Measurements from ENCODE around the gene HOXA1. TPM values are rescaled to one million over a fixed set of nuclear protein-coding genes. Genes with fewer than 3 reads are reported as not detected.

HOXA1 gene
- total and polyA plus RNA-seq, 5 donors from 2014 or later = 0.49 to 1.4 (median 0.85) TPM

GRCh38 chr7:27097686-27098577, 2.1 kb upstream of the HOXA1 start:
- peak overlapping the region; percentile 76 for H3K4me3 ChIP-seq (ENCODE audit: low read depth, low read length)
- peaks cover 16 to 58% (median 24%) of the 10 kb centered on the region in 4 donors for H3K4me1 Mint-ChIP-seq
- H3K9me3 Mint-ChIP-seq = peaks cover 0 to 2% (median 0%) of the 10 kb centered on the region in 7 donors
- DNase-seq (no peak), ATAC-seq (ENCODE audit: low read depth in 2 of 2) (no peak)
- no peaks in the 10 kb centered on the region for H3K36me3 ChIP-seq (ENCODE audit: control insufficient read depth, insufficient read depth, low read length)
- peaks cover 71% of the 10 kb centered on the region for H3K27me3 Mint-ChIP-seq
- H3K36me3 Mint-ChIP-seq = peaks cover 22% of the 10 kb centered on the region
- H3K27ac ChIP-seq (ENCODE audit: insufficient read depth, low read length, poor library complexity, severe bottlenecking) = no peak overlapping the region
- H3K27me3 ChIP-seq (ENCODE audit: control insufficient read depth, insufficient read depth, low read length) = peaks cover 14% of the 10 kb centered on the region
- peaks cover 34% of the 10 kb centered on the region for H3K4me1 ChIP-seq (ENCODE audit: control insufficient read depth, insufficient read depth, low read length, poor library complexity, severe bottlenecking)
- no peak overlapping the region for H3K27ac Mint-ChIP-seq
- peak overlapping the region; percentile 94 to 98 (median 94) for H3K4me3 Mint-ChIP-seq
- H3K9me3 ChIP-seq (ENCODE audit: control insufficient read depth in 2 of 2, low read length in 2 of 2) = no peaks in the 10 kb centered on the region

GRCh38 chr7:27096768-27097514, 1.1 kb upstream of the HOXA1 start:
- Histone ChIP-seq H3K27ac (ENCODE audit: insufficient read depth, low read length, poor library complexity, severe bottlenecking) (peak overlapping the region; percentile 65), H3K4me3 (ENCODE audit: low read depth, low read length) (peak overlapping the region; percentile 76), H3K27me3 (ENCODE audit: control insufficient read depth, insufficient read depth, low read length) (peaks cover 19% of the 10 kb centered on the region), H3K36me3 (ENCODE audit: control insufficient read depth, insufficient read depth, low read length) (no peaks in the 10 kb centered on the region), H3K9me3 (ENCODE audit: control insufficient read depth in 2 of 2, low read length in 2 of 2) (no peaks in the 10 kb centered on the region), H3K4me1 (ENCODE audit: control insufficient read depth, insufficient read depth, low read length, poor library complexity, severe bottlenecking) (peaks cover 25% of the 10 kb centered on the region)
- ATAC-seq (ENCODE audit: low read depth in 2 of 2) (no peak), DNase-seq (peak in 1 of 3 donors; percentile 12)
- Mint-ChIP-seq H3K9me3 (peaks cover 0 to 2% (median 0%) of the 10 kb centered on the region in 7 donors), H3K27me3 (peaks cover 72% of the 10 kb centered on the region), H3K4me3 (peak overlapping the region; percentile 94 to 98 (median 94)), H3K36me3 (peaks cover 26% of the 10 kb centered on the region), H3K4me1 (peaks cover 13 to 53% (median 19%) of the 10 kb centered on the region in 4 donors), H3K27ac (peak overlapping the region; percentile 23 to 88 (median 61))

GRCh38 chr7:27095050-27095896, 527 bp downstream of the HOXA1 start:
- peak; percentile 11 to 17 for ATAC-seq (ENCODE audit: low read depth in 2 of 2)
- H3K9me3 ChIP-seq (ENCODE audit: control insufficient read depth in 2 of 2, low read length in 2 of 2) = no peaks in the 10 kb centered on the region
- no peaks in the 10 kb centered on the region for H3K36me3 ChIP-seq (ENCODE audit: control insufficient read depth, insufficient read depth, low read length)
- H3K27ac Mint-ChIP-seq = peak overlapping the region; percentile 45 to 88 (median 48)
- H3K27me3 ChIP-seq (ENCODE audit: control insufficient read depth, insufficient read depth, low read length) = peaks cover 26% of the 10 kb centered on the region
- peaks cover 23% of the 10 kb centered on the region for H3K4me1 ChIP-seq (ENCODE audit: control insufficient read depth, insufficient read depth, low read length, poor library complexity, severe bottlenecking)
- DNase-seq = peak in 2 of 3 donors; percentile 11 to 13
- peak overlapping the region; percentile 94 to 98 (median 94) for H3K4me3 Mint-ChIP-seq
- no peak overlapping the region for H3K27ac ChIP-seq (ENCODE audit: insufficient read depth, low read length, poor library complexity, severe bottlenecking)
- peak overlapping the region; percentile 71 for H3K4me3 ChIP-seq (ENCODE audit: low read depth, low read length)
- H3K36me3 Mint-ChIP-seq = peaks cover 12% of the 10 kb centered on the region
- H3K4me1 Mint-ChIP-seq = peaks cover 11 to 47% (median 18%) of the 10 kb centered on the region in 4 donors
- peaks cover 0 to 6% (median 0%) of the 10 kb centered on the region in 7 donors for H3K9me3 Mint-ChIP-seq
- H3K27me3 Mint-ChIP-seq = peaks cover 77% of the 10 kb centered on the region

GRCh38 chr7:27094304-27095049, 1.3 kb downstream of the HOXA1 start:
- Mint-ChIP-seq H3K27me3 (peaks cover 77% of the 10 kb centered on the region), H3K4me3 (peak overlapping the region; percentile 94 to 98 (median 94)), H3K36me3 (peaks cover 4% of the 10 kb centered on the region), H3K9me3 (peaks cover 0 to 4% (median 0%) of the 10 kb centered on the region in 7 donors), H3K27ac (peak overlapping the region in 1 of 3 donors; percentile 88), H3K4me1 (peaks cover 8 to 44% (median 16%) of the 10 kb centered on the region in 4 donors)
- Histone ChIP-seq H3K27me3 (ENCODE audit: control insufficient read depth, insufficient read depth, low read length) (peaks cover 32% of the 10 kb centered on the region), H3K4me1 (ENCODE audit: control insufficient read depth, insufficient read depth, low read length, poor library complexity, severe bottlenecking) (peaks cover 23% of the 10 kb centered on the region), H3K36me3 (ENCODE audit: control insufficient read depth, insufficient read depth, low read length) (no peaks in the 10 kb centered on the region), H3K27ac (ENCODE audit: insufficient read depth, low read length, poor library complexity, severe bottlenecking) (no peak overlapping the region), H3K4me3 (ENCODE audit: low read depth, low read length) (peak overlapping the region; percentile 71), H3K9me3 (ENCODE audit: control insufficient read depth in 2 of 2, low read length in 2 of 2) (no peaks in the 10 kb centered on the region)
- ATAC-seq (ENCODE audit: low read depth in 2 of 2) (no peak), DNase-seq (no peak)

GRCh38 chr7:27093184-27093895, 2.5 kb downstream of the HOXA1 start:
- H3K36me3 Mint-ChIP-seq = peaks cover 3% of the 10 kb centered on the region
- H3K27me3 Mint-ChIP-seq = peaks cover 82% of the 10 kb centered on the region
- peak overlapping the region in 2 of 4 donors; percentile 56 to 94 for H3K4me3 Mint-ChIP-seq
- Histone ChIP-seq H3K27ac (ENCODE audit: insufficient read depth, low read length, poor library complexity, severe bottlenecking) (no peak overlapping the region), H3K36me3 (ENCODE audit: control insufficient read depth, insufficient read depth, low read length) (no peaks in the 10 kb centered on the region), H3K27me3 (ENCODE audit: control insufficient read depth, insufficient read depth, low read length) (peaks cover 40% of the 10 kb centered on the region), H3K9me3 (ENCODE audit: control insufficient read depth in 2 of 2, low read length in 2 of 2) (no peaks in the 10 kb centered on the region), H3K4me1 (ENCODE audit: control insufficient read depth, insufficient read depth, low read length, poor library complexity, severe bottlenecking) (peaks cover 24% of the 10 kb centered on the region), H3K4me3 (ENCODE audit: low read depth, low read length) (no peak overlapping the region)
- DNase-seq = no peak
- peaks cover 0 to 4% (median 0%) of the 10 kb centered on the region in 7 donors for H3K9me3 Mint-ChIP-seq
- peaks cover 6 to 43% (median 15%) of the 10 kb centered on the region in 4 donors for H3K4me1 Mint-ChIP-seq
- H3K27ac Mint-ChIP-seq = no peak overlapping the region
- ATAC-seq (ENCODE audit: low read depth in 2 of 2) = no peak

GRCh38 chr7:27092819-27093110, 3.0 kb downstream of the HOXA1 start:
- DNase-seq = no peak
- peaks cover 40% of the 10 kb centered on the region for H3K27me3 ChIP-seq (ENCODE audit: control insufficient read depth, insufficient read depth, low read length)
- H3K36me3 ChIP-seq (ENCODE audit: control insufficient read depth, insufficient read depth, low read length) = no peaks in the 10 kb centered on the region
- no peaks in the 10 kb centered on the region for H3K9me3 ChIP-seq (ENCODE audit: control insufficient read depth in 2 of 2, low read length in 2 of 2)
- peaks cover 28% of the 10 kb centered on the region for H3K4me1 ChIP-seq (ENCODE audit: control insufficient read depth, insufficient read depth, low read length, poor library complexity, severe bottlenecking)
- no peak overlapping the region for H3K27ac ChIP-seq (ENCODE audit: insufficient read depth, low read length, poor library complexity, severe bottlenecking)
- no peak overlapping the region for H3K27ac Mint-ChIP-seq
- ATAC-seq (ENCODE audit: low read depth in 2 of 2) = no peak
- H3K9me3 Mint-ChIP-seq = peaks cover 0 to 4% (median 0%) of the 10 kb centered on the region in 7 donors
- peaks cover 3% of the 10 kb centered on the region for H3K36me3 Mint-ChIP-seq
- peaks cover 6 to 42% (median 15%) of the 10 kb centered on the region in 4 donors for H3K4me1 Mint-ChIP-seq
- H3K4me3 ChIP-seq (ENCODE audit: low read depth, low read length) = no peak overlapping the region
- H3K4me3 Mint-ChIP-seq = peak overlapping the region in 1 of 4 donors; percentile 77
- H3K27me3 Mint-ChIP-seq = peaks cover 82% of the 10 kb centered on the region
